Lower leg skin (tissue), 4 donors: ENCODE measurements around the gene C14orf180. TPM values are rescaled to one million over a fixed set of nuclear protein-coding genes. Genes with fewer than 3 reads are reported as not detected.

ENCODE experiments used
- DNase-seq, 2 donors: peaks; one replicate each; pipeline ENCODE4 v3.0.0-alpha.2; 2019; ENCODE audit warnings: low spot score in 2 of 2
- H3K4me3 ChIP-seq: fragments of 200-600 bp; sonication (generic); 2 replicates; pipeline ENCODE4 v1.5.1; 2017; ENCODE audit warnings: mild to moderate bottlenecking, low read depth; ENCODE audit not compliant: poor library complexity, severe bottlenecking
- POLR2A ChIP-seq, 2 donors: fragments of 450-650 bp; IDR thresholded peaks; one replicate each; pipeline ENCODE4 v1.6.1; 2016 to 2017; ENCODE audit warnings: antibody characterized with exemption in 2 of 2, mild to moderate bottlenecking in 1 of 2, moderate library complexity in 1 of 2
- WGBS, 2 donors: methylation state at CpG; one replicate each; pipeline ENCODE4 v1.1.5; 2018; 5-methylcytosine and 5-hydroxymethylcytosine counted together
- intact Hi-C: fragments of 100-400 bp; cut with DNase I; formaldehyde crosslinking; loops from one replicate; pipeline ENCODE4 v1.15.0; 2023; ENCODE audit warnings: low total_unique reads
- total RNA-seq, 4 donors: library from RNA; depleted of rRNA; stranded (reverse); fragments of >200 nt; gene quantifications; one replicate each; pipeline ENCODE4 v1.1.0, GENCODE V29; 2016
- TF ChIP-seq, protein P1 (sequence below), 3 donors: fragments of 450-650 bp; IDR thresholded peaks; one replicate each; pipeline ENCODE4 v1.5.1; 2016; ENCODE audit warnings: antibody characterized with exemption in 3 of 3, mild to moderate bottlenecking in 3 of 3, moderate library complexity in 2 of 3

C14orf180 gene
- total RNA-seq, 4 donors from 2014 or later = 0.98 TPM; not detected in 3

- WGBS, 2 donors = 20 to 22% methylated on average over 14 of the region's 14 CpGs
- TF ChIP-seq, protein P1, sequence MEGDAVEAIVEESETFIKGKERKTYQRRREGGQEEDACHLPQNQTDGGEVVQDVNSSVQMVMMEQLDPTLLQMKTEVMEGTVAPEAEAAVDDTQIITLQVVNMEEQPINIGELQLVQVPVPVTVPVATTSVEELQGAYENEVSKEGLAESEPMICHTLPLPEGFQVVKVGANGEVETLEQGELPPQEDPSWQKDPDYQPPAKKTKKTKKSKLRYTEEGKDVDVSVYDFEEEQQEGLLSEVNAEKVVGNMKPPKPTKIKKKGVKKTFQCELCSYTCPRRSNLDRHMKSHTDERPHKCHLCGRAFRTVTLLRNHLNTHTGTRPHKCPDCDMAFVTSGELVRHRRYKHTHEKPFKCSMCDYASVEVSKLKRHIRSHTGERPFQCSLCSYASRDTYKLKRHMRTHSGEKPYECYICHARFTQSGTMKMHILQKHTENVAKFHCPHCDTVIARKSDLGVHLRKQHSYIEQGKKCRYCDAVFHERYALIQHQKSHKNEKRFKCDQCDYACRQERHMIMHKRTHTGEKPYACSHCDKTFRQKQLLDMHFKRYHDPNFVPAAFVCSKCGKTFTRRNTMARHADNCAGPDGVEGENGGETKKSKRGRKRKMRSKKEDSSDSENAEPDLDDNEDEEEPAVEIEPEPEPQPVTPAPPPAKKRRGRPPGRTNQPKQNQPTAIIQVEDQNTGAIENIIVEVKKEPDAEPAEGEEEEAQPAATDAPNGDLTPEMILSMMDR (IDR thresholded peaks at IDR 0.05) = no peak
- TF ChIP-seq POLR2A (IDR thresholded peaks at IDR 0.05) = no peak
- intact Hi-C loops = no loop called here
- no peak overlapping the region for H3K4me3 ChIP-seq
- no peak for DNase-seq
Measured at GRCh38 chr14:104600141-104600643, 20.6 kb downstream of the C14orf180 start.

- WGBS, 2 donors = 80 to 81% methylated on average over 5 to 8 of the region's 8 CpGs
- no peak overlapping the region for H3K4me3 ChIP-seq
- no peak for DNase-seq
- no peak for TF ChIP-seq POLR2A (IDR thresholded peaks at IDR 0.05)
- TF ChIP-seq, protein P1 (IDR thresholded peaks at IDR 0.05) = no peak
- intact Hi-C loops = no loop called here
Measured at GRCh38 chr14:104600805-104601204, 21.2 kb downstream of the C14orf180 start.

- intact Hi-C loops = no loop called here
- DNase-seq = no peak
- WGBS, 2 donors = 45 to 57% methylated on average over 7 to 8 of the region's 9 CpGs
- TF ChIP-seq, protein P1 (IDR thresholded peaks at IDR 0.05) = no peak
- no peak for TF ChIP-seq POLR2A (IDR thresholded peaks at IDR 0.05)
- H3K4me3 ChIP-seq = no peak overlapping the region
Measured at GRCh38 chr14:104601786-104602185, 22.2 kb downstream of the C14orf180 start.

DNA sequence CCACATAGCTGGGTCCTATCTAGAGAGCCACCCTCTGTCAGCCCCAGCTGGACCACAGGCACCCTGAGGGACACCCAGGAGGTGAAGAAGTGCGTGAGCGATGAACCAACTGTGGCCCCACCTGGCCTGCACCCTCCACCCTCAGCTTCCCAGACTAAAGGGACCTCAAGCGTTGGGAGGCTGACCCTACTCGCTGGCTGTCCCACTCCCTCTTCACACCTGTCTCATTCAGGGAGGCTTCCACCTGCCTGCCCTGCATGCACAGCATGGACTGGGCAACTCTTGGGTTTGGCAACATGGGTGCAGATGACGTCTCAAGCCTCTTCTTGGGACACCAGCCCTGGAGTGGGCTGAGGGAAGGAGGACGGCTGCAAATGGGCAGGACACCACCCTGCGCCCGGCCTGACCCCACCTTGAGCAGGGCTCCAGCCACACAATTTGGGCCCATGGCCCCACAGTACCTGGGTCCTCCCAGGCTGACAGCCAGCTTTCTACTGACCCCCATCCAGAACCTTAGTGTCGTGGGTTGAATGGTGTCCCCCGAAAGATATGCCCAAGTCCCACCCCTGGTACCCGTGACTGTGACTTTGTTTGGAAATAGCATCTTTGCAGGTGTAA, 22.9 kb downstream of the C14orf180 start:
- 84 to 86% methylated on average over 11 of the region's 11 CpGs for WGBS, 2 donors
- intact Hi-C loops = no loop called here
- H3K4me3 ChIP-seq = no peak overlapping the region
- no peak for DNase-seq
- TF ChIP-seq POLR2A (IDR thresholded peaks at IDR 0.05) = no peak
- TF ChIP-seq, protein P1 (IDR thresholded peaks at IDR 0.05) = no peak

DNA sequence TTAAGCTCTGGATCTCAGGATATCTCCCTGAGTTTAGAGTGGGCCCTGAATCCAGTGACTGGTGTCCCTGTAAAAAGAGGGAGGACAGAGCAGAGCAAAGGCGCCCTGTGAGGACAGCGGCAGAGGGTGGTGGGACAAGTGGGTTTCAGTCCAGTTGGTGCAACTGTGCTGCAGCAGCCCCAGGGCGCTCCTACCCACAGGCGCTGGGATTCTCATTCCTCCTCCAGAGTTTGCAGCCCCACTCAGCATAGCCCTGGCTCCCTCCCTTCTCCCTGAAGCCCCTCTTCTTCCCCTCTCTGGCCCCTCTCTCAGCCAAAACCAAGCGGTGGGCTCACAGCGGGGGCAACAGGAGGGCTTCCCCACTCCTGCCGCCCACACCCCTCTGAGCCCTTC, 23.4 kb downstream of the C14orf180 start:
- no peak for DNase-seq
- no peak for TF ChIP-seq POLR2A (IDR thresholded peaks at IDR 0.05)
- TF ChIP-seq, protein P1 (IDR thresholded peaks at IDR 0.05) = no peak
- 80 to 87% methylated on average over 5 to 7 of the region's 7 CpGs for WGBS, 2 donors
- no peak overlapping the region for H3K4me3 ChIP-seq
- intact Hi-C loops = no loop called here
